Endodermal cell (in vitro differentiated cells): ENCODE measurements around the gene TTYH2. TPM values are rescaled to one million over a fixed set of nuclear protein-coding genes. Genes with fewer than 3 reads are reported as not detected.

Source experiments
- DNase-seq: peaks from one replicate; pipeline ENCODE4 v3.0.0-alpha.2; 2017
- H3K27ac ChIP-seq: 2 replicates; pipeline ENCODE4 v1.5.1; 2013; ENCODE audit warnings: mild to moderate bottlenecking, low read depth, low read length, moderate library complexity
- H3K27me3 ChIP-seq: 2 replicates; pipeline ENCODE4 v1.6.1; 2013; ENCODE audit warnings: mild to moderate bottlenecking, low read length, moderate library complexity; ENCODE audit not compliant: insufficient read depth, control insufficient read depth, poor library complexity, severe bottlenecking
- H3K36me3 ChIP-seq: 2 replicates; pipeline ENCODE4 v1.7.0; 2013; ENCODE audit warnings: mild to moderate bottlenecking, low read length, moderate library complexity; ENCODE audit not compliant: control insufficient read depth, insufficient read depth
- H3K4me1 ChIP-seq: one replicate; pipeline ENCODE4 v1.7.0; 2013; ENCODE audit warnings: low read length; ENCODE audit not compliant: control insufficient read depth, insufficient read depth
- H3K4me3 ChIP-seq: 2 replicates; pipeline ENCODE4 v1.5.1; 2013; ENCODE audit warnings: mild to moderate bottlenecking, low read length, moderate library complexity
- H3K9ac ChIP-seq: 2 replicates; pipeline ENCODE4 v1.6.1; 2013; ENCODE audit warnings: mild to moderate bottlenecking, low read length, moderate library complexity; ENCODE audit not compliant: poor library complexity, severe bottlenecking; ENCODE audit errors: extremely low read depth
- H3K9me3 ChIP-seq: 2 replicates; pipeline ENCODE4 v1.6.1; 2013; ENCODE audit warnings: mild to moderate bottlenecking, low read length, moderate library complexity; ENCODE audit not compliant: control insufficient read depth
- H3K27ac Mint-ChIP-seq: 2 replicates; pipeline ENCODE4 v1.8.0; 2020; ENCODE audit warnings: mixed read lengths
- H3K27me3 Mint-ChIP-seq: 2 replicates; pipeline ENCODE4 v1.8.0; 2021; ENCODE audit warnings: mild to moderate bottlenecking, mixed read lengths; ENCODE audit not compliant: insufficient read depth
- H3K36me3 Mint-ChIP-seq: 2 replicates; pipeline ENCODE4 v1.8.0; 2020; ENCODE audit warnings: low read depth, mixed read lengths
- H3K4me1 Mint-ChIP-seq: 2 replicates; pipeline ENCODE4 v1.8.0; 2020; ENCODE audit warnings: mixed read lengths
- H3K4me3 Mint-ChIP-seq: 2 replicates; pipeline ENCODE4 v1.8.0; 2020; ENCODE audit warnings: mild to moderate bottlenecking, moderate library complexity, mixed read lengths
- H3K9me3 Mint-ChIP-seq: 2 replicates; pipeline ENCODE4 v1.8.0; 2020; ENCODE audit warnings: mild to moderate bottlenecking, mixed read lengths
- CTCF ChIP-seq: fragments of 200-600 bp; sonication (generic); conservative IDR thresholded peaks from 2 replicates; pipeline ENCODE4 v1.5.0; 2021; ENCODE audit warnings: antibody characterized with exemption, mild to moderate bottlenecking
- WGBS, 2 experiments: methylation state at CpG; one replicate each; pipeline versions ENCODE4 v1.1.5 to v1.1.7; 2013; ENCODE audit warnings: missing lambda C conversion rate in 2 of 2, mixed read lengths in 1 of 2; ENCODE audit not compliant: insufficient coverage in 1 of 2, insufficient read length in 1 of 2; 5-methylcytosine and 5-hydroxymethylcytosine counted together
- total RNA-seq, 2 donors: library from RNA; stranded (reverse); fragmentation: NEBNext Ultra II Directional in 1 of 2; extraction: Animal tissue kit (Norgen Biotek cat#: 25700) in 1 of 2; gene quantifications; 2 replicates in 1 of 2; 3 replicates in 1 of 2; pipeline ENCODE4 v1.2.1, GENCODE V29; 2021

The TTYH2 gene
- total RNA-seq, 2 donors from 2014 or later: 1.2 to 1.6 TPM

DNA sequence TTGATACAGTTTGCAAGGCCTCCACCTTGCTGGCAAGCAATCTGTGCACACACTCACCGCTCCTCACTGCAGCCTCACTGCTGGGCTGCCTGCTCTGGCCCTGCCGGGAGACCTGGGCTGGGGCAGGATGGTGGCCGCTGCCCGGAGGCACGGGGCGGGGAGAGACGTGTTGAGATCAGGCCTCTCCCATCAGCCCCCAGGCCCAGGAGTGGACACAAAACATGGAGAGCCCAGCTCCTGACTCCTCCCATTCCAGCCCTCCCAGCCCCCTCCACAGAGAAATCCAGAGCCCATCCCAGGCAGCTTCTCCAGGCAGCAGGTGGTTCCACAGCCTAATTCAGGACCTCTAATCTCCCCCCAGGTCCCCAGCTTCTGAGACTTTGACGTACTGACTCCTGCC lies 33.0 kb upstream of the TTYH2 start:
- DNase-seq: no peak
- no peaks in the 10 kb centered on the region for H3K27me3 ChIP-seq
- no peak overlapping the region for H3K27ac Mint-ChIP-seq
- no peak overlapping the region for H3K9ac ChIP-seq
- TF ChIP-seq CTCF: no peak
- no peak overlapping the region for H3K4me3 Mint-ChIP-seq
- peaks cover 2% of the 10 kb centered on the region for H3K27me3 Mint-ChIP-seq
- H3K4me1 Mint-ChIP-seq: peaks cover 7% of the 10 kb centered on the region
- 42 to 88% methylated on average over 6 to 8 of the region's 8 CpGs for whole genome bisulfite sequencing, 2 experiments
- no peaks in the 10 kb centered on the region for H3K9me3 ChIP-seq
- no peak overlapping the region for H3K4me3 ChIP-seq
- H3K36me3 ChIP-seq: no peaks in the 10 kb centered on the region
- H3K9me3 Mint-ChIP-seq: peaks cover 2% of the 10 kb centered on the region
- no peaks in the 10 kb centered on the region for H3K36me3 Mint-ChIP-seq
- no peaks in the 10 kb centered on the region for H3K4me1 ChIP-seq
- H3K27ac ChIP-seq: no peak overlapping the region

- Mint-ChIP-seq H3K27ac (no peak overlapping the region), H3K27me3 (peaks cover 4% of the 10 kb centered on the region), H3K36me3 (no peaks in the 10 kb centered on the region), H3K4me3 (no peak overlapping the region), H3K9me3 (peaks cover 2% of the 10 kb centered on the region), H3K4me1 (peaks cover 3% of the 10 kb centered on the region)
- Histone ChIP-seq H3K9ac (no peak overlapping the region), H3K27ac (no peak overlapping the region), H3K4me1 (no peaks in the 10 kb centered on the region), H3K4me3 (no peak overlapping the region), H3K36me3 (no peaks in the 10 kb centered on the region), H3K27me3 (no peaks in the 10 kb centered on the region), H3K9me3 (no peaks in the 10 kb centered on the region)
- DNase-seq: no peak
- no peak for TF ChIP-seq CTCF
- 88 to 100% methylated on average over 1 to 3 of the region's 4 CpGs for WGBS, 2 experiments
Observed at GRCh38 chr17:74181341-74181740, 32.0 kb upstream of the TTYH2 start.

DNA sequence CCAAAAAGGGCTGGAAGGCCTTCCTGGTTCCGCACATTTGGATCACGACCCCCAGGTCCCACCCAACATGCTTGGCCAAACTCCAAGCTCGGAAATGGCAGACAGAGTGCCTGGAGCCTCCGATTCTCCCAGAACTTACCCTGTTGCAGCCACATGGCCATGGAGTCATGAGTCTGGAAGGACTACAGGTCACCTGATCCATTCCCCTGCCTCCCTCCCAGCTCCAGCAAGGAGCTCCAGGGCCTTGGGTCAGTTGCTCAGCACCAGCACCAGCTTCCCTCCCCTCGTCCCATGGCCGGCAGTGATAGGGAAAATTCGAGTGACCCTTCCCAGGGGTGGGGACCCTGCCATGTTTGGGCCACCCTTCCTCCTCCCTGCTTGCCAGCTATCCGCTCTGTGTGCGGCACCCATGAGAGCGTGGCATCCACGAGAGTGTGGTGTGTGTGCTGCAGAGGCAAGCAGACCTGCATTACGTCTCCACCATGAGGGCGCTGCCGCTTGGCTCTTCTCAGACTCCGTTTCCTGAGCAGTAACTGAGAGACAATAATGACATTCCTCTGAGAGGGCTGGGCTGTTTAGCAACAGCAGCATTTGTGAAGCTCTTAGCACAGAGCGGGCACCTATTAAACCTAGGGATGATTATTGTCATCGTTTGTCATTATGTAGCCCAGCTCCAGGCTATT lies 31.2 kb upstream of the TTYH2 start:
- peak; percentile 44 for DNase-seq
- no peak for TF ChIP-seq CTCF
- Mint-ChIP-seq H3K4me1 (peaks cover 3% of the 10 kb centered on the region), H3K4me3 (no peak overlapping the region), H3K9me3 (peaks cover 2% of the 10 kb centered on the region), H3K27ac (no peak overlapping the region), H3K36me3 (no peaks in the 10 kb centered on the region), H3K27me3 (peaks cover 4% of the 10 kb centered on the region)
- no peaks in the 10 kb centered on the region for H3K4me1 ChIP-seq
- no peak overlapping the region for H3K27ac ChIP-seq
- no peaks in the 10 kb centered on the region for H3K27me3 ChIP-seq
- no peaks in the 10 kb centered on the region for H3K36me3 ChIP-seq
- H3K9me3 ChIP-seq: no peaks in the 10 kb centered on the region
- H3K4me3 ChIP-seq: no peak overlapping the region
- H3K9ac ChIP-seq: no peak overlapping the region
- WGBS, 2 experiments: 93 to 94% methylated on average over 13 to 17 of the region's 17 CpGs
